DMS53 treated with DMSO at 0.1 percent for 48 hours (cell line): Measurements from ENCODE around the gene TMEM263.
A peak's percentile ranks its signal among the peaks of the same experiment; 100 is the strongest.

Experiments
- DNase-seq: peaks from one replicate; lab custom pipeline; 2025; ENCODE audit not compliant: unreplicated experiment; lab: John Stamatoyannopoulos, UW

The TMEM263 gene

DNA sequence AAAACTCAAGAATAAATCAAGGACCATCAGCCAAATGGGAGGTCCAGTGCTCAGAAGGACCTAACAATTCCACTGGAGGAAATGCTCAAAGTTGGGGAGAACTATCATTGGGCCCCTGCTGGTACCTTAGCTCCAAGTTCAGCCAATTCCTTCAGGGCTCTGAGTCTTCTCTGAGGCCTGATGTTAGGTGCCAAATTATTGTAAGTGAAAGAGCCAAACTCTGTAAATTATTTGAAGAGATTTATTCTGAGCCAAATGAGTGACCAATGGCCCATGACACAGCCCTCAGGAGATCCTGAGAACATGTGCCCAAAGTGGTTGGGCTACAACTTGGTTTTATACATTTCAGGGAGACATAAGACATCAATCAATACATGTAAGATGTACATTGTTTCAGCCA, 8.2 kb upstream of the TMEM263 start:
- no peak for DNase-seq

DNA sequence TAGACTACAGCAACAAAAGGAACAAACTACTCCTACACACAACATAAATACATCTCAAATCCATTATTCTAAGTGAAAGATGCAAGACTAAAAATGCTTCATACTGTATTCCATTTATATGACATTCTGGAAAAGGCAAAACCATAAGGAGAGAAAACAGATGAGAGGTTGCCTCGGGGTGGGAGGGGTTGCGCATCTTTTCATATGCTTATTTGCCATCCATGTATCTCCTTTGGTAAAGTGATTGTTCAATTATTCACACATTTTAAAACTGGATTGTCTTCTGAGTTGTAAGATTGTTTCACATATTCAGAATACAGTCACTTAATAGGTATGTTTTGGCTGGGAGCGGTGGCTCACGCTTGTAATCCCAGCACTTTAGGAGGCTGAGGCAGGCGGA, 5.1 kb upstream of the TMEM263 start:
- no peak for DNase-seq

DNA sequence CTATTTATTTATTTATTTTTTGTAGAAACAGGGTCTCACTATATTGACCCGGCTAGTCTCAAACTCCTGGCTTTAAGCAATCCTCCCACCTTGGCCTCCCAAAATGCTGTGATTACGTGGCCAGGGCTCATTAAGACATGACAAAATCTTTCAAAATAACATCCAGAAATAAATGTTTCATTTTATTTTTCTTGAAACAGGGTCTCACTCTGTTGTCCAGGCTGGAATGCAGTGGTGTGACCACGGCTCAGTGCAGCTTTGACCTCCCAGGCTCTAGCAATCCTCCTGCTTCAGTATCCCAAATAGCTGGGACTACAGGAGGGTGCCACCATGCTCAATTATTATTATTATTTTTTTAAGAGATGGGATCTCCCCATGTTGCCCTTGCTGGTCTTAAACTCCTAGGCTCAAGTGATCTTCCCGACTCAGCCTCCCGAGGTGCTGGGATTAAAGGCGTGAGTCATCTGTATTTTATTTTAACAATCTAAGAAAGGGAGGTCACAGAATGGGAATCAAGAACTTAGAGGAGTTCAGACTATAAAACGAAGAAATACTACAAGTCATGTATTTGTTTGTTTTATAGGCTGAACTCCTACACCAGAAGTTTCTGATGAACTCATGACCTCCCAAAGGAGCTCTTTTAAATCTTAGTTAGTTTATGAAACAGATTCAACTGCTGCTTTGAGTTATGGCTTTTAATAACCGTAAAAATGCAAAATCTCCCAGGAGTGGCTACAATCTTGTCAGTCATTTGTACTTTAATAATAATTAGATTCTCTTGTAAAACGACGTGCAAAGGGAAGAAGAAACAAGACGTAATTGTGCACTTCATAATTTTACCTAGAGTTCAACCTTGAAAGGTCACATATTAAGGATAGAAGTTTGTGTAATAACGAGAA, 2.1 kb upstream of the TMEM263 start:
- DNase-seq = no peak

DNA sequence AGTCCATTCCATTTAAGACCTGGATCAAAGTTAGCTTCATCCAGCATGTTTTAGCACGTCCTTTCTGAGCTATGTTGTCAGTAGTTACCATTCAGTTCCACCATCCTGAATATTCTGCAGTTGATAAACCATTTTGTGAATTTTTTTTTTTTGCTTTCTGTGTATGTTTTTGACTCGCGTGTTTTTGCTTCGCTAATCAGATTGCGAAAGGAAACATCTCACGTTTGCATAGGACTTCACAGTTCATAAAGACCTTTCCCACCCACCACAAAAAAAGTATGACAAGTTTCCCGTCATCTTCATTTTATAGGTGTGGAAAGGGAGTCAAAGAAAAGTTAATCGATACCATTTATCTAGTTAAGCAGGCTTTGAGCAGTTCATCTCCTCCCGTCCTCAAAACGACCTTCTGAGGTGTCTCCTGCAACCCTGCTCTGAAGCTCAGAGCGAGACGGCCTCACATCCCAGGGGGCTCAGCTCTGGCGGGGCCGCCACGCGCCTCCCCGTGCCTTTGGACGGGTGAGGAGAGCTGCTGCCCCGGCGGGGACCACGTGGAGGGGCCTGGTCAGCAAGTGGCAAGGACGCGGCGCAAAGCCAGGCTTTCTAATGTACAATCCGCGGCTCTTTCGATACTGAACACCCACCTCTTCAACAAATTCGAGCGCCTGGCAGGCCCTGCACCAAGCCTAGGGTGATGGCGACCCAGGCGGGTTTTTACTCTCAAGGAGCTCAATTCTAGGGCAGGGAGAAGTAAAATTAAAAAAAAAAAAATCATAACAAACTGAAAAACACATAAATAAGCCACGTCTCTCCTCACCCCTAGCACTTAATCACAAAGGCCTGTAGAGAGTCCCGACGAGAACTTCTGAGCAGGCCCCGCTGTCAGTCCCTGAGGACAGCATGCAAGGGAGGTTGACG, 988 bp upstream of the TMEM263 start:
- peak; percentile 61 for DNase-seq

DNA sequence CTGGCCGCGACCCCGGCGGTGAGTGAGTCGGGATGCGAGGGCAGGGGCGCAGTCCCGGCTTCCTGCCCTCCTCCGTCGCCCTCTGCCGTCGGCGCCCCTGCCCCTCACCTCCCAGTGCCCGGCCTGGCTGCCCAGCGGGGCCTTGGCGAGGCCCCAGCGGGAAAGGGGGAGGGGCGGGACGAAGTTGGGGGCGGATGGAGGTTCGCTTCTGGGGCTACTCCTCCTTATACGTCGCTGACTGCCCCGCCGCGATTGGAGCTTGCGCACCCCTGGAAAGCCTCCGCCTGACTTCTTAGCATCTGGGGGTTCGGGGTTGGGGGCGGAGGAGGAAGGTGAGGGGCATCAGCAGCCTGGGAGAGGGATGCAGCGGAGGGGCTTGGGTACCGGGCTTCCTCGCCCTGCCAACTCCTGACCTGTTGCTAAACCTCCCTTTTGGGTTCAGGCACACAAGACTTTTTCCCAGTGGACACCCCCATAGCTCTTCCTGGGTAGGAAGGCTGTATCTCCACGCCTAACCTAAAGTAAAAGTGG, 406 bp downstream of the TMEM263 start:
- DNase-seq = no peak

GRCh38 chr12:106957583-106957982, 1.9 kb downstream of the TMEM263 start:
- no peak for DNase-seq

DNA sequence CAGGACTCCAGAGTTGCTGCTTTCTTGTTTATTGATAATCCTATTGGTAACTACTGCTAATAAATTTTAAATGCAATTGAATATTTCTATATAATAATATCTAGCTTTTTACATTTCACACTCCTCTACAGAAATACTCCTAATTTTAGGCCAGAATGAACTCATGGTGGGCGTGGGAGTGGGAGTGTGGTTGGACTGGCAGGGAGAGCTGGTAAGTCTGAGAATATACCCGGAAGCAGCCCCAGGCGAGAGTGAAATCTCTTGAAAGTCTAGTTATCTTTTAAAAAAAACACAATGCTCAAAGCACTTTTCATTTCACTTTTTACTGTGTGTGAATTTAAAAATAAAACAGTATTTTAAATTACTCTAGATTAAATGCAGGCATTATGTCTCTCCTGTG, 4.7 kb downstream of the TMEM263 start:
- no peak for DNase-seq

GRCh38 chr12:106962286-106962685, 6.6 kb downstream of the TMEM263 start:
- no peak for DNase-seq

- DNase-seq = no peak
Measured at GRCh38 chr12:106964526-106964925, 8.8 kb downstream of the TMEM263 start.

DNA sequence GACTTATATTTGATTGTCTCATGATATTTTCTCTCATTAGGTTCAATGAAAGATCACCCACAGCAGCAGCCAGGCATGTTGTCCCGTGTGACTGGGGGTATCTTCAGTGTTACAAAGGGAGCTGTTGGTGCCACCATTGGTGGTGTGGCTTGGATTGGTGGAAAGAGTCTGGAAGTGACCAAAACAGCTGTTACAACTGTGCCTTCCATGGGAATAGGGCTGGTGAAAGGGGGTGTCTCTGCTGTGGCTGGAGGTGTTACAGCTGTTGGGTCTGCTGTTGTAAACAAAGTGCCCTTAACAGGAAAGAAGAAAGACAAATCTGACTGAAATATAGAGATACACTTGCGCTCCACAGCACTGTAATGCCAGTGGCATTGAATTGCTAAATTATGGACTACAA, 15.4 kb downstream of the TMEM263 start:
- DNase-seq = no peak

GRCh38 chr12:106973545-106973944, 17.8 kb downstream of the TMEM263 start:
- DNase-seq = peak; percentile 94

DNA sequence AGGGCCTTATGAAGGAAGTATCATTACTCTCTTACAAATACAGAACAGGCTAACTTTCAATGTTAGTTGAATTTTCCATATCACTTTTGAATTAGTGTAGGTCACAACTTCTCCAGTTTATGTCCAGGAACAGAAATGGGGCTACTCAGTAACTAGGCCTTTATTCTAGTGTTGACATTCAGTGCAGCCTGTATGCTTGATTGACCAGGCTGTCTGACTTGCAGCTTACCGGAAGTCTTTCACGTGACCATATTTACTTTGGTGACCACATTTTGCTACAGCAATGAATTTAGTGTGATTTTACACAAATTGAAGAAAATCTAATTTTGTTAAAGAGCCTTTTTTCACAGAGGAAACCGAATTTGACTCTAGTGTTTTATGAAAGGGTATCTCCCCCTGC, 18.8 kb downstream of the TMEM263 start:
- DNase-seq = peak; percentile 93

DNA sequence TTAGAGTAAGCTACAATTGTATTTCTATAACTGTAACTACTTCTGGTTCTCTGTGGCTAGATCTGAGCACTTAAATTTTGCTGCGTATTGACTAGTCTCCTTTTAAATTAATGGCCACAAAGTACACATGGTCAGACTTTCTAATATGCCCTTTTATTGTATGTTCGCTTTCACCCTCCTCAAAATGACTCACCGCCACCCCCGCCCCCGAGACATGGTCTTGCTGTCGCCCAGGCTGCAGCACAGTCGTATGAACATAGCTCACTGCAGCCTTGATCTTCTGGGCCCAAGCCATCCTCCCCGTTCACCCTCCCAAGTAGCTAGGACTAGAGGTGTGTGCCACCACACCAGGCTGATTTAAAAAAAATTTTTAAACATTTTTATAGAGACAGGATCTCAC, 19.4 kb downstream of the TMEM263 start:
- DNase-seq = no peak

- DNase-seq = peak; percentile 68
Measured at GRCh38 chr12:106975993-106976658, 20.4 kb downstream of the TMEM263 start.

DNA sequence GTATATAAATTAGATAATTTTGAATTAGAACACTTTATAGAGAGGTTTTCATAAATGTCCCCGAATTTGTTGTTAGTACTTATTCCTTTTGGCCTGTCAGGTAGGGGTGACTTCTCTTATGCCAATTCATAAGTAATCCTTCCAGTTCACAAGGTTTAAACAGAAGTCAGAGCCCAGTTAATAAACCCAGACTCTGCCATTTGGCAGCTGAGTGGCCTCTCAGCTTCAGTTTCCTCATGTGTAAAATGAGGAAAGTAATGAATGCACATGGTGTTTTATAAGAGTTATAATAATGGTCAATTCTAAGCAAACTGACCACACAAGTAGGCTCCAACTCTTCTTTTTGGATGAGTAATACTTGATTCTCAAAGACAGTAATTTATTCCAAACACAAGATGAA, 21.0 kb downstream of the TMEM263 start:
- no peak for DNase-seq

DNA sequence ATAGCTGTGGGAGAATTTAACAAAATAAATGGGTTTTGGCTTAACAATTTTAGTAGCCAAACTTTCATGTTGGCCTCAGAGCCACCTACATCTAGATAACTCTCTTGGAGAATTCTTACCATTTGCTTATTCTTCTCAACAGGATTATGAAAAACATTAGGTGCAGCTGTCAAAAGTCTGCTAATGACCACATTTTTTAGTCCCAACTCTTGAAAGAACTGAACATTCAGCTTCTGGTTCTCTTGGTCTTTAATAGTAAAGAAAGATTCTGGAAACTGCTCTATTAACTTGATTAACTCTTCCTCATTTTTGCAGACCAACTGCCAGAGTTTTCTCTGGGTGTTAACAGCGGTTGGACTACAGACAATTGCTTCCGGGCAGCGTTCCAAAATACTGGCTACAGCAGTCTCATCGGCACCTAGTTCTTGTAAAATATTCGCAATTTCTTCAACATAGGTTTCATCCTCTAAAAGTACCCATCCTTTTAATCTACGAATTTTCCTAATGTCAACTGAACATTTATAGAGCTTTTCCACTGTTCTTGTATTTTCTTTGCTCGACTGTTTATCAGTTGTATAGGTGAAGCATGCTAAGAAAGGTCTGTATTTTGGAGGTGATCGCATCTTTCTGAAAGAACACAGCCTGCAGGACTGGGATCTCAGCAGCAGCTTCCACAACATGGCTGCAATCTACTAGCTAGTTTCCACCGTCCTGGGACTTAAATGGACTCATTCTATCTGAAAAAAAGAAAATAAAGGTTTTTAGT, 22.5 kb downstream of the TMEM263 start:
- peak; percentile 70 for DNase-seq

- DNase-seq = no peak
Measured at GRCh38 chr12:106980944-106981343, 25.2 kb downstream of the TMEM263 start.

DNA sequence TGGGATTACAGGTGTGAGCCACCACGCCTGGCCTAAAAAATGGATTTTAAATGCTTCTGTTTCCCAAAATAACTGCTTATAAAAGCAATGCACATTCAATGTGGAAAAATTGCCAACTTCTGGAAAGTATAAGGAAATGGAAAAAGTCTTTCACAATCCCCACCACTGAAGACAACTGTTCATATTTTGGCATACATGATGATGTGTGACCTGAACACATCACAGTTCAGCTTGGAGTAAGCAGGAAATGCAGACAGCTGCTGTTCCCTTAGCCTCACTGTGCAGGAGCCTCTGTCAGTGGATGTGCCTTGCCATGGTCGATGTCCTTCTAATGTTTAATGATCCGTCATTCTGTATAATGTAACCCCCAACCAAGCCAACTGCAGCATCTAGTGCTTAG, 26.1 kb downstream of the TMEM263 start:
- no peak for DNase-seq

- no peak for DNase-seq
Measured at GRCh38 chr12:106982229-106982628, 26.5 kb downstream of the TMEM263 start.

GRCh38 chr12:106984588-106985137, 29.0 kb downstream of the TMEM263 start:
- DNase-seq = no peak
